Right cardiac atrium (tissue), 5 donors: ENCODE data around the gene CHD6. TPM values are rescaled to one million over a fixed set of nuclear protein-coding genes. Genes with fewer than 3 reads are reported as not detected.

Experiments
- ATAC-seq, 2 donors: fragments of 200-7000 bp; cut with Tn5 transposase; one replicate each; pipeline versions ENCODE4 v1.8.0 to v1.9.1; 2020; ENCODE audit warnings: moderate library complexity in 2 of 2, mild to moderate bottlenecking in 1 of 2
- DNase-seq, 3 donors: peaks; one replicate each; pipeline ENCODE4 v3.0.0-alpha.2; 2020
- H3K27ac ChIP-seq: one replicate; pipeline ENCODE4 v1.5.1; 2013; ENCODE audit warnings: mild to moderate bottlenecking, low read length, control low read depth, moderate library complexity
- H3K27me3 ChIP-seq: one replicate; pipeline ENCODE4 v1.6.1; 2013; ENCODE audit not compliant: control insufficient read depth, insufficient read depth
- H3K4me1 ChIP-seq: one replicate; pipeline ENCODE4 v1.6.1; 2013; ENCODE audit warnings: low read length; ENCODE audit not compliant: control insufficient read depth, insufficient read depth
- H3K4me3 ChIP-seq: one replicate; pipeline ENCODE4 v1.5.1; 2013; ENCODE audit warnings: low read length, control low read depth
- H3K9me3 ChIP-seq: one replicate; pipeline ENCODE4 v1.6.1; 2013; ENCODE audit warnings: low read length; ENCODE audit not compliant: control insufficient read depth
- WGBS: extraction: QIAGEN DNeasy Blood & Tissue Kit; methylation state at CpG from one replicate; pipeline ENCODE4 v1.1.7; 2013; 5-methylcytosine and 5-hydroxymethylcytosine counted together
- intact Hi-C, 4 donors: fragments of 100-400 bp; cut with DNase I; formaldehyde crosslinking; loops; one replicate each; pipeline versions ENCODE4 v1.11.0 to v1.14.0; 2022 to 2023
- polyA plus RNA-seq: library from polyadenylated mRNA; stranded (reverse); fragments of 200-250 nt; gene quantifications from one replicate; pipeline ENCODE4 v1.2.3, GENCODE V29; 2013
- total RNA-seq, 4 donors: library from RNA; stranded (reverse); fragmentation: NEBNext Ultra II Directional; extraction: Animal tissue kit (Norgen Biotek cat#: 25700); gene quantifications; one replicate each; pipeline ENCODE4 v1.2.1, GENCODE V29; 2021
- donor health status: healthy with polysubstance abuse.
- donor health status: DM: no; HTN: yes; CAD: no.
- donor health status: DM: no; HTN: no; CAD: no.
- donor health status: DM: no; HTN: yes; CAD: no; lungs with severe emphysema.
- donor health status: DM: yes; HTN: yes; CAD: no.

The CHD6 gene
- total and polyA plus RNA-seq, 5 donors, result 9.7 to 53.9 (median 49.2) TPM

DNA sequence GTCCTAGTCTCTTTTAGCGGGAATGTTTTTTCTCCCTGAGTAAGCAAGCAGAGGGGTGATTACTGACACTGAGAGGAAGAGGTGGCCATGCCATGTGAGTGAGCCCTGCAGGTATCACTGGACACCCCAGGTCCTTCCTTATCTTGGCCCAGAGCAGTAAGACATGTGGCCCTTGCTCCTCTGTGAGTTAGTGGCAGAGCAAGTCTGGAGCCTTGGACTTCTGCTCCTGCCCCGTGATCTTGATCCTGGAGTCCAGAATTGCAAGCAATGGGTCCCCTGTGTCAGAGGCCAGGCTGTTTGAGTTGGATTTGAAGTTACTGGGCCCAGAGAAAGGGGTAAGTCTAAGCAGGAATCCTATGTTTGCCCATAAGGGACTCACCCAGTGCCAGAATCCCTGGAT, 159.4 kb downstream of the CHD6 start:
- H3K27ac ChIP-seq, result no peak overlapping the region
- H3K27me3 ChIP-seq, result no peaks in the 10 kb centered on the region
- no peaks in the 10 kb centered on the region for H3K4me1 ChIP-seq
- H3K4me3 ChIP-seq, result no peak overlapping the region
- H3K9me3 ChIP-seq, result no peaks in the 10 kb centered on the region
- 97% methylated on average over 2 of the region's 2 CpGs for WGBS
- ATAC-seq, result no peak
- intact Hi-C loops, result no loop called here
- DNase-seq, result no peak

DNA sequence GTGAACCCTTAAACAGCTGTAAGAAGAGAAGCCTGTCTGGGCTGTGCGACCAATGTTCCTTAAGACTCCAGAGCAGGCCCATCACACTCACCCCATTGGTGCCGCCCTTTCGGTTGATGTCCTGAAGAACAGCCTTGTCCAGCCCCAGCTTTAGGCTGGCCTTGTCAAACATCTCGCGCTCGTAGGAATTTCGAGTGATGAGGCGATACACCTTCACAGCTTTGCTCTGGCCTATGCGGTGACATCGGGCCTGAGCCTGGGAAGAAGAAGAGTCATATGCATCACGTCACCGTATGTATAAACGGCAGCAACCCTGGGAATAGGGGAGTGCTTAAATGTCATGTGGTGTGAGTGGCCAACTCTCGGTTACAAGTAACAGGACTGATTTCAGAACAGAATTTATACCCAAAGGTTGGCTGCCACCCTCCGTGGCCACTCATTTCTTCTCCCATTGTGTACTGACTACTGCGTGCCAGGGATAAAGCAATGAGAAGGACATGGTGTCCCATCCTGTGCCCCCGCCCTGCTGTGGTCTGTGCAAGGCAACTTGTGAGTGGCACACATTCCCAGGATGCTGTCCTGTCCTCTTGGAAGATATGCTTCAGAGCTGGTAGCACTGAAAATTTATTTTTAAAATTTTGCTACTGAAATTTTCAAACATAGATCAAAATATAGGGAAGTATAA, 160.9 kb downstream of the CHD6 start:
- no peak for ATAC-seq
- no peaks in the 10 kb centered on the region for H3K4me1 ChIP-seq
- H3K27ac ChIP-seq, result no peak overlapping the region
- no peaks in the 10 kb centered on the region for H3K9me3 ChIP-seq
- WGBS, result 96% methylated on average over 17 of the region's 17 CpGs
- H3K4me3 ChIP-seq, result no peak overlapping the region
- H3K27me3 ChIP-seq, result no peaks in the 10 kb centered on the region
- intact Hi-C loops, result no loop called here
- DNase-seq, result no peak

GRCh38 chr20:41456351-41456750, 161.8 kb downstream of the CHD6 start:
- ATAC-seq (no peak), DNase-seq (no peak)
- intact Hi-C loops, result no loop called here
- H3K27ac ChIP-seq, result no peak overlapping the region
- no peaks in the 10 kb centered on the region for H3K27me3 ChIP-seq
- H3K4me1 ChIP-seq, result no peaks in the 10 kb centered on the region
- no peak overlapping the region for H3K4me3 ChIP-seq
- no peaks in the 10 kb centered on the region for H3K9me3 ChIP-seq

- Histone ChIP-seq H3K27me3 (no peaks in the 10 kb centered on the region), H3K4me3 (no peak overlapping the region), H3K4me1 (no peaks in the 10 kb centered on the region), H3K27ac (no peak overlapping the region), H3K9me3 (no peaks in the 10 kb centered on the region)
- ATAC-seq (no peak), DNase-seq (no peak)
- intact Hi-C loops, result no loop called here
These were observed 163.9 kb downstream of the CHD6 start for GRCh38 chr20:41454250-41454649.

DNA sequence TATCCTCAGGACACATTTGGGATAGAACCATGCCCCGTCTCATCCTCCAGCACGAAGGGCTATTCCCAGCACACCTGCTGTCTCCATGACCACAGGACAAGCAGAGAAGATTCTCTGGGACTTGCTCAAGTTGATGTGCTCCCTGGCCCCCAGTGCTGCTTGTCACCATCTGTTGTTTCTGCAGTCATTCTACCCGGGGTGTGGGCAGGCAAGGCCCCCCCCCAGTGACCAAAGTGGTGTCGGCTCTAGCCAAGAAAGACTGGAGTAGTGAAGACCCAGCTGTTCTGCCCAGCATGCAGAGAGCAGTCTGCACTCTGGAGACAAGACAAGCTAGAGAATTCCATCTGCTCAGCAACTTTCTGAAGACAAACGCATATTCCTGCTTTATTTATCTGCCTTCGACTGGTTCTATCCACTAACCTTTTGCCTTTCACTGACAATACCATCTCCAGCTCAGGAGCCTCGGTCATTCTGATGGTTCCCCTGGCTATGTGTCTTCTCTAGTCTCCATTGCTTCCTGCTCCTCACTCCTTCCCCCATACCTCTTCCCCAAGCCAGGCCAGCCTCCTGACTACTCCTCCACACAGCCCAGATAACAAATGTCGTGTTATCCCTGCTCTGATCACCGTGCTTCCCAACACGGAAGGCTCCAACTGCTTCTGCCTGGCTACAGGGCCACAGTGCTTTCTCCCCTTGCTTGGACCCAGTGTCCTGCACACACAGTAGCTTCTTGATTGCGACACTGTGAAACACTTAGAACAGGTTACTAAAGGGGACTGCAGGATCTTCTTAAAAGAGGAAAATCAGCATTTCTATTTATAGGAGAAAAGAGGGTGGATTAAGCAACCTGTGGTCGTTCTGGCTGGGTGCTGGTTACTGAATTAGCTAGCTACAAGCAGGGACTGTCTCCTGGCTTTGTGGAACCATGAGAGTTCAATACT, 164.9 kb downstream of the CHD6 start:
- no peak for ATAC-seq
- Histone ChIP-seq H3K9me3 (no peaks in the 10 kb centered on the region), H3K4me3 (no peak overlapping the region), H3K27me3 (no peaks in the 10 kb centered on the region), H3K27ac (no peak overlapping the region), H3K4me1 (no peaks in the 10 kb centered on the region)
- intact Hi-C loops, result no loop called here
- 69% methylated on average over 12 of the region's 12 CpGs for WGBS
- DNase-seq, result no peak

GRCh38 chr20:41452226-41452625, 166.0 kb downstream of the CHD6 start:
- H3K4me1 ChIP-seq, result no peaks in the 10 kb centered on the region
- no peak overlapping the region for H3K4me3 ChIP-seq
- no peaks in the 10 kb centered on the region for H3K27me3 ChIP-seq
- H3K27ac ChIP-seq, result no peak overlapping the region
- ATAC-seq (no peak), DNase-seq (no peak)
- intact Hi-C loops, result no loop called here
- WGBS, result 94% methylated on average over 6 of the region's 6 CpGs
- no peaks in the 10 kb centered on the region for H3K9me3 ChIP-seq

DNA sequence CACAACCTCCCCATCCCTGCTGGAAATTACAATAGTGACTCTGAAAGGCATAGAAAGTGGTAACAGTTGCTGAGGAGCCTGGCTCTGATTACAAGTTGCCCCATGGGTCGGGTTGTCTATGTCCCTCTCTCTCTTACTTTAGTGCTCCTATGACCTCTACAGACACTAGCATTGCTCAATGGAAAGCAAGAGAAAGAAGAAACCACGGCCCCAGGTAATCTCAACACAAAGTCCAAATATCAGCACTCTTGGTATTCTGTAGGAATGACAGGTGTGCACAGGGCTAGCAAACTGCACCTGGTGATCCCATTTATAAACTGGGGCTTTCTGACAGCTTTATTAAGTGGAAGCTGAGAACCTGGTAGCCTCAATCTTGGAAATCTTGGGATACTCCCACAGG, 171.2 kb downstream of the CHD6 start:
- no peaks in the 10 kb centered on the region for H3K9me3 ChIP-seq
- H3K27ac ChIP-seq, result no peak overlapping the region
- ATAC-seq, result no peak
- no peak for DNase-seq
- 92% methylated on average over 2 of the region's 2 CpGs for WGBS
- H3K4me3 ChIP-seq, result no peak overlapping the region
- H3K4me1 ChIP-seq, result no peaks in the 10 kb centered on the region
- H3K27me3 ChIP-seq, result no peaks in the 10 kb centered on the region
- intact Hi-C loops, result no loop called here

- no peak for DNase-seq
- Histone ChIP-seq H3K27ac (no peak overlapping the region), H3K9me3 (no peaks in the 10 kb centered on the region), H3K27me3 (no peaks in the 10 kb centered on the region), H3K4me3 (no peak overlapping the region), H3K4me1 (no peaks in the 10 kb centered on the region)
- intact Hi-C loops, result no loop called here
- WGBS, result 97% methylated on average over 4 of the region's 4 CpGs
- ATAC-seq, result no peak
These were observed 171.7 kb downstream of the CHD6 start for GRCh38 chr20:41446456-41446855.

DNA sequence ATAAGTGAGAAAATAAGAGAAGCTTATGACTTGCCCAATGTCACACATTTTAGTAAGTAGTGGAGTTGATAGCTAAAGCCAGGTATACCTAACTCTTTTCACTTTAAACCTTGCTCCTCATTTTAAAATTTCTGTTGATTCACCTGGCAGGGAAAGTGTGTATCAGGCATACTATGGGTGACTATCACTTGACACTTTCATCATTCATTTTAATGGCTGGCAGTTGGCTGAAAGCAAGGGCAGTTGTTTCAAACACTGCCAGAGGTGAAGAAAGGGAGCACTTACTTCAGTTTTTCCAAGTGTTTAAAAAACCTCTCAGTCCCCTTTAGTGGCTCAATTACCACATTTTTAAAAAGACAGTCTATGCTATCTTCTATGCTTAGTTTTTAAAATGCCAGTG, 173.4 kb downstream of the CHD6 start:
- Histone ChIP-seq H3K4me3 (no peak overlapping the region), H3K4me1 (no peaks in the 10 kb centered on the region), H3K27me3 (no peaks in the 10 kb centered on the region), H3K27ac (no peak overlapping the region), H3K9me3 (no peaks in the 10 kb centered on the region)
- intact Hi-C loops, result no loop called here
- ATAC-seq (no peak), DNase-seq (no peak)

DNA sequence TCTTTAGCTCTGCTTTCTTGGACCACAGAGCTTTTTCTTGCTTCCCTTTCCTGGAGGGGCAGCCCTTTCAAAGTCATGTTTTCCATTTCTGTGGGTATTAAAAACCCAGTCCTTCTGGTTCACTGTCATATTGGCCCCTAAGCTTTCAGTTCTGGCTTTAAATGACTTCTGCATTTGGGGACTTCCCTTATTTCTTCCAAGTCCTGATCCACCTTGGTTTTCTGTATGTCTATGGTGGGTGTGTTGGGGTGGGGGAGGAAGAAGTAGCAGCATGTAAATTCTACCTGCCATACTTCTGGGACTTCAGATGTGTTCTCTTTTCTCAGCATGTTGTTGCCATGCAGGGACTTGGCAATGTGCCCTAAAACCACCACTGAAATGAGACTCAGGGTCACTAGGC, 174.5 kb downstream of the CHD6 start:
- no peak overlapping the region for H3K27ac ChIP-seq
- no peaks in the 10 kb centered on the region for H3K4me1 ChIP-seq
- no peak overlapping the region for H3K4me3 ChIP-seq
- H3K27me3 ChIP-seq, result no peaks in the 10 kb centered on the region
- ATAC-seq, result no peak
- intact Hi-C loops, result no loop called here
- DNase-seq, result no peak
- no peaks in the 10 kb centered on the region for H3K9me3 ChIP-seq

GRCh38 chr20:41440882-41441281, 177.3 kb downstream of the CHD6 start:
- intact Hi-C loops, result no loop called here
- DNase-seq (no peak), ATAC-seq (no peak)
- H3K4me1 ChIP-seq, result no peaks in the 10 kb centered on the region
- WGBS, result 88% methylated on average over 3 of the region's 3 CpGs
- H3K4me3 ChIP-seq, result no peak overlapping the region
- no peak overlapping the region for H3K27ac ChIP-seq
- H3K9me3 ChIP-seq, result no peaks in the 10 kb centered on the region
- no peaks in the 10 kb centered on the region for H3K27me3 ChIP-seq
